NCI-H510A (cell line): ENCODE data around the gene ELL2.

Experiments used
- DNase-seq: peaks from one replicate; lab custom pipeline; 2025; lab: John Stamatoyannopoulos, UW

The ELL2 gene

GRCh38 chr5:95983080-95983479 lies 21.4 kb upstream of the ELL2 start:
- DNase-seq, result no peak

- no peak for DNase-seq
These were observed 15.0 kb upstream of the ELL2 start for GRCh38 chr5:95976606-95977005.

- DNase-seq, result no peak
These were observed 14.1 kb upstream of the ELL2 start for GRCh38 chr5:95975703-95976102.

GRCh38 chr5:95973793-95974325 lies 12.2 kb upstream of the ELL2 start:
- DNase-seq, result no peak

- DNase-seq, result no peak
These were observed 10.5 kb upstream of the ELL2 start for GRCh38 chr5:95972196-95972595.

DNA sequence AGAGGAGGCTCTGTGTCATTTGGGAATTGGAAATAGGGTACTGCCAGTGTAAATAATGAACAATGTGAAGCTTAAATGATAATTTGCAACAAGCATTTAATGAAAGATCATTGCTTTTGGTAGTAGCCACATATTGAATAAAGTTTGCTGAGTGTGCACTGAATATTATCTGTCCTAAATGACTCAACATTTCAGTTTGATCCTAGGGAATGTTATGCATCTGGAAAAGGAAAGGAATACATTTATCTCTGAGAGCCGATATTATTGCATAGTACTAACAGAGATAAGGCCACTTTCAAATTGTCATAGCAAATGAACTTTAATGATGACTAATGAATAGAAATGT lies 8.7 kb upstream of the ELL2 start:
- DNase-seq, result no peak

GRCh38 chr5:95969651-95970358 lies 8.2 kb upstream of the ELL2 start:
- DNase-seq, result no peak

GRCh38 chr5:95969055-95969454 lies 7.4 kb upstream of the ELL2 start:
- no peak for DNase-seq

GRCh38 chr5:95967236-95967635 lies 5.6 kb upstream of the ELL2 start:
- DNase-seq, result no peak

DNA sequence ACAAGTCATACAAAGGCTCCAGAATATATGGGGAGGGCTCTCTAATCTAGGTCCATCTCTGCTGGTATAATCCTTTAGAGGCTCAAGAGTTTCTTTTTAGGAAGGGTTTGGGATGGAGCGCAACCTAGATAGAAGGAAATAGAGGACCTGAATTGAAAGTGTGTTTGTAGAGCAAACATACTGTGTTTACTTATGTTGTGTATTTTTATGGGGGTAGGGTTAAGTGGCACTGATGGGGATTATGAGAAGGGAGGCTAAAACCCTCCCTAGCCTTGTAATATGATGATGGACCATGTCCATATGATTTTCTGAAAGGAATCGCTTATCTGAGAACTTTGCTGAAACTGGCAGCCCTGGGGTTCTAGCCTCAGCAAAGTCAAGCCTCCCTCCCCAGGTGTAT lies 4.4 kb upstream of the ELL2 start:
- DNase-seq, result peak; percentile 21

DNA sequence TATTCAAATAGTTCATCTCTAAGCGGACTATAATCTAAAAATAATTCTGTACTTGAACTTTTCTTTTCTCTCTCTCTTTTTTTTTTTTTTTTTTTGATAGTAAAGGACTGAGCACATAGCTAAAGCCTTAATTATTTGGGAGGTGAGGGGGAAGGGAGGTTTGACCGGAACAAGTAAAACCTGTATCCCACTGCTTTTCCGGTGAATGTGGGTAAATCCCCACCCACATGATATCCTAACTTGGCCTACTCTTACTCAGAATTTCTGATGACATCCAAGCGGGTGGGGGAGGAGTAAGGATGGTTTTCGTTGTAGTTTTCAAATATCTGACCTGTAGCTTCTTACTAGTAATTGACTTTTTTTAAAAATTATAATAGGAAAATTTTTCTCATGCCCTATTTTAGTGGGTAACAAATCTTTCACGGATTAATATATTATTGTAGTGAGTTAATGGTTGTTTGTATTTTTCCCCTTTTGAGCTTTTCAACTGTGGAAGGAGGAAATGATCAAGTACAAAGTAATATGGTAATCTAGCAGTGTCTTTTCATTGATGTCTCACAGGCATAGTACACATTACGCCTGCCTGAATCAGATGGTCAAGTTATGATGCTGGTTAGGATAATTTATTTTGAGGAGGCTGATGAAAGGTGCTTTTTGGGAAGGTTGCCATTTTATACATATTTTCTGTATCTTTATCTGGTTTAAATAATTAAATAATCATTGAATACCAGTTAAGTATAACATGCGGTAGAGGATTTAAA lies 2.2 kb upstream of the ELL2 start:
- no peak for DNase-seq

DNA sequence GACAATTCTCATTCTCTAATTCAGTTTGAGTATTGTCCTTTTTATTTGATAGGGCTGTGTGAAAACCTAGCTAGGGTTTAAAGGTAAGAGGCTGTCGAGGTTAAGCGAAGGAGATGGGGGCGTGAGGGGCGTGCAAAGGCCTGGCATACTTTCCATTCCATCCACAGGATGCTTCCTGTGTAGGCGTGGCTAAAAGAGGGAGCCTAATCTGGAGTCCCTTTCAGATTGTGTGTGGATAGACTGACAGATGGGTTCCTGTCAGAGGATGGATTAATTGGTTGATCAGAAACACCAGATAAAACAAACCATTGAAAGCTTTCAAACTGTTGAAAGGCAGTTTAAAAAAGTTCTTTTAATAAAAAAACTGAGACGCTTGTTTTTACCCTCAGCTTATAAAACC lies 1.1 kb upstream of the ELL2 start:
- no peak for DNase-seq

- DNase-seq, result no peak
These were observed 773 bp upstream of the ELL2 start for GRCh38 chr5:95962475-95962773.

DNA sequence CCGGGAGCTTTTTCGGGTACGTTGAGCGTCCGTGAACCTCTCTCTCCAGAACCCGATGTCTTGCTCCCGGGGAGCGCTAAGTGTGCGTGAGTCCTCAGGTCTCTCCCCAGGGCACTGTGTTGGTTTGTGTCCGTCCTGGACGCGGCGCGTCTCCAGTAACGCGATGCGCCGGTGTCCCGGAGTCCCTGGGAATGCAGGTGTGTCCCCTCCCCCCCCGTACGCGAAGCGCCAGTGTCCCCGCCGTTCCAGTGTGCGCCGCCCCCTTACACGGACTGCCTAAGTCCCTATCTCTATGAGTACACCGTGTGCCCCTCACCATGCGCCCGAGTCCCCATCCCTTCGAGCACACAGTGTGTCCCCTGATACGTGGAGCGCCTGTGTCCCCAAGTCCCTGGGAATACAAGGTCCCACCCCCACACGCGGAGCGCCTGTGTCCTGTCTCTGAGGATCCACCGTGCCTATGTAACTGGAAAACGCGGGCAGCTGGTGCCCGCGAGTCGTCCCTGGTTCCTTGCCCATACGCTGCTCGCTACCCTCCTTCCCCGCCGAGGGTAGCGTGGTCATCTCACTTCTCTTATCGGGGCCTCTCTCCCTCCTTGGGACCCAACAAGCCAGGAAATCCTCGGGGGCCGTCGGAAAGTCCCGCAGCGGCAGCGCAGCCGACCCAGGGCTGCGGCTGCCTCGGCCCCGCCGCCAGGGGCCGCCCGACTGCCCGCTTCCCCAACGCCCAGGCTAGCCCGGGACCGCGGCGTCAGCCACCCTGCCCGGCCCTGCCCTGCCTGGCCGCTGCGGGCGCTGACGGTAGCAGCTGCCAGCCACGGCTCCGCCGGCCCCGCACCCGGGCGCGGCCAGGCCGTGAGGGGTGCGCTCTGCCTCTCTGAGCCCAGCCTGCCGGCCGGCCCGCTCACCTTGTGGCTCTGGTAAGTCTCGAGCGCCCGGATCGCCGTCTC lies 709 bp downstream of the ELL2 start:
- peak; percentile 36 for DNase-seq

DNA sequence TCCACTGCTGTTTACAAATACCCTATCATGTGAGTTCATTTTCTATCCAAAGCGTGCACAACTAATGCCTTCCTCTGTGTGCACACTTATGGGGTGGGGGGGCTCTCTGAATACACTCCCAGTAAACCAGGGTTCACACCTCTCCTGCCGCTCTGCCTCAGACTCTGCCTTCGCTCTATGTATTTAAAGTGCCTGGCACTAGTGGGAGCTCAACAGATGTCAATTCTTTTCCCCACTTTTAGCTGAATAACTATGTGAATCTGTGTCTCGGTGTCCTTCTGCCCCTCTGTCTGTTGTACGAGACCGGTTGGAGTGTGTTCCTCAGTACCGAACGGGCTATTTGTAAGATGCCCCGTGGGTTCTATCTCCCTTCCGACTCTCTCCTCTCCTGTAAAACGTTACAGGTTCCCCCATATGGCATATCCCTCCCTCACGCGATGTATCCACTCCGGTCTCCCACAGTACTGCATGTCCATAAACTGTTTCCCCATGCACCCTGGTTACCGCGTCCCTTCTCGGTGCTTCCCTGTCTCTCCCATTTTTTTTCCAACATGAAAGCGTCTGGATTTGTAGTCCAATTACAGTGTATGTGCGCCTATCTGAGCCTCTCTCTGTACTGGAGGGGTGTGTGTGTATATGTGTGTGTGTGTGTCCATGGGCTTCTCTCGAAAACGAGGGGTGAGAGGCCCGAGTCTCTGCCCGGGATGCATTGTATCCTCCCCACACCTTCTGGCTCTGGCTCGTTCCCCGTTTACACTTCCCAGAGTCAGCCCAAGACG lies 1.6 kb downstream of the ELL2 start:
- DNase-seq, result no peak

DNA sequence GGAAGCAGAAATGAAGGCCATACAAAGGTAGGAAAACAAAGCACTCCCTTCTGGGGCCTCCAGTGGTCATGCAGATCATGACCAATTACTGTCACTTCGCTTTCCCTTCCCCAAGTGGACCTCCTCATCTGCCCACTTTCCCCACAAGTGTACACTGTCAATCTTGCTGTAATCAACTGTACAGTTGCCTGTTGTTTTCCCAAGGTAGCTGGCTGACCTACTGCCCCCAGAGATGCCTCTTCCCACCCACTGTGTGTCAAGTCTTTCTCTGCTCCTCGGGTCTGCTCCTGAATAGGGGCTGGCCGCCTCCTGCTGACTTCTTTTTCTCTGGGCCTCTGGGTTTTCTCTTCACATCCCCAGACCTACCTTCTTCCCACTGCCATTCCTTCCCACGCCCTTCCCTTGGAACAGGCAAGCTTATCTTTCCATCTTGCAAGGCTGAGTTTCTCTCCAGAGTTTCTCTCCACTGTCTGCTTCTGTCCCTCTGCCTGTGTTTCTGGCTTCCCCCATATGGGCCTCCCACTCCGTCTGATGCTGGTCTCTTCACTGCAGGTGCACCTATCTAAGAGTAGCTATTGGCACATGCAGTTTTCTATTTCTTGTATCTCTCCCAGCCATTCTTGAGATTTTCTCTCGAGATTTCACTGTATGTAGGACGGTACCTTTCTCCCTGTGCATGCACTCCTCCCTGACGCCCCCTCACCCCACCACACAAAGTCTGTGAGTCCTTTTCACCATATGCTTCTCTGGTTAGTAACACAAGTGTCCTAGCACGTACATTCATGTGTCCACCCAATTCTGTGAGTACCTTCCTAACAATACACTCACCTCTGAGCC lies 2.4 kb downstream of the ELL2 start:
- no peak for DNase-seq

GRCh38 chr5:95958310-95959014 lies 3.2 kb downstream of the ELL2 start:
- DNase-seq, result no peak

- no peak for DNase-seq
These were observed 4.0 kb downstream of the ELL2 start for GRCh38 chr5:95957561-95958203.

GRCh38 chr5:95956900-95957293 lies 4.8 kb downstream of the ELL2 start:
- DNase-seq, result no peak
